GM12878 (cell line): ENCODE results near the gene OLFML2A. TPM values are rescaled to one million over a fixed set of nuclear protein-coding genes. Genes with fewer than 3 reads are reported as not detected.
A peak's percentile ranks its signal among the peaks of the same experiment; 100 is the strongest.

Source experiments
- BCL3 ChIP-seq: IDR thresholded peaks from 2 replicates; pipeline ENCODE4 v1.6.1; 2011; ENCODE audit warnings: borderline replicate concordance, low read depth, mild to moderate bottlenecking, moderate library complexity, low read length; ENCODE audit not compliant: insufficient read depth, poor library complexity, severe bottlenecking
- CHD2 ChIP-seq: IDR thresholded peaks from 2 replicates; pipeline ENCODE4 v1.6.1; 2011; ENCODE audit warnings: low read depth, low read length, improper control_type of control experiment, borderline replicate concordance
- IKZF1 ChIP-seq: fragments of 450-650 bp; conservative IDR thresholded peaks from 2 replicates; pipeline ENCODE4 v1.6.1; 2017; ENCODE audit warnings: antibody characterized with exemption, mild to moderate bottlenecking
- IKZF2 ChIP-seq, 2 experiments: fragments of 450-650 bp; IDR thresholded peaks; 2 replicates each; pipeline ENCODE4 v1.6.1; 2017; ENCODE audit warnings: mild to moderate bottlenecking in 2 of 2, moderate library complexity in 2 of 2
- IRF5 ChIP-seq: fragments of 450-650 bp; IDR thresholded peaks from 2 replicates; pipeline ENCODE4 v1.6.1; 2017; ENCODE audit warnings: borderline replicate concordance
- KLF5 ChIP-seq: fragments of 450-650 bp; IDR thresholded peaks from 2 replicates; pipeline ENCODE4 v1.6.1; 2014; ENCODE audit warnings: mild to moderate bottlenecking; ENCODE audit not compliant: partially characterized antibody
- MLLT1 ChIP-seq: fragments of 450-650 bp; IDR thresholded peaks from 2 replicates; pipeline ENCODE4 v1.6.1; 2016; ENCODE audit warnings: mild to moderate bottlenecking
- NFYA ChIP-seq: IDR thresholded peaks from 2 replicates; pipeline ENCODE4 v1.6.1; 2011; ENCODE audit warnings: low read depth, mild to moderate bottlenecking, low read length, improper control_type of control experiment, borderline replicate concordance
- PAX8 ChIP-seq: fragments of 450-650 bp; IDR thresholded peaks from 2 replicates; pipeline ENCODE4 v1.6.1; 2017; ENCODE audit warnings: mild to moderate bottlenecking, moderate library complexity
- POLR2A ChIP-seq: IDR thresholded peaks from 2 replicates; pipeline ENCODE4 v1.6.1; 2011; ENCODE audit warnings: low read depth, mild to moderate bottlenecking, low read length
- POLR2AphosphoS5 ChIP-seq: IDR thresholded peaks from 2 replicates; pipeline ENCODE4 v1.6.1; 2011; ENCODE audit warnings: mild to moderate bottlenecking, low read length, inconsistent platforms
- RB1 ChIP-seq: fragments of 450-650 bp; formaldehyde crosslinking; IDR thresholded peaks from 2 replicates; pipeline ENCODE4 v1.6.1; 2017; ENCODE audit warnings: mild to moderate bottlenecking, borderline replicate concordance
- SIN3A ChIP-seq: IDR thresholded peaks from 2 replicates; pipeline ENCODE4 v1.6.1; 2012; ENCODE audit warnings: low read depth, low read length, improper control_type of control experiment
- SMAD1 ChIP-seq: fragments of 450-650 bp; IDR thresholded peaks from 2 replicates; pipeline ENCODE4 v1.6.1; 2018; ENCODE audit warnings: mild to moderate bottlenecking, low read depth; ENCODE audit not compliant: partially characterized antibody
- SMARCA5 ChIP-seq: fragments of 450-650 bp; IDR thresholded peaks from 2 replicates; pipeline ENCODE4 v1.6.1; 2017; ENCODE audit warnings: mild to moderate bottlenecking
- STAT1 ChIP-seq: fragments of 450-650 bp; conservative IDR thresholded peaks from 2 replicates; pipeline ENCODE4 v1.6.1; 2014; ENCODE audit warnings: antibody characterized with exemption, mild to moderate bottlenecking
- TARDBP ChIP-seq: IDR thresholded peaks from 2 replicates; pipeline ENCODE4 v1.6.1; 2016; ENCODE audit warnings: borderline replicate concordance
- WRNIP1 ChIP-seq: IDR thresholded peaks from 2 replicates; pipeline ENCODE4 v1.6.1; 2011; ENCODE audit warnings: low read depth, low read length, improper control_type of control experiment, borderline replicate concordance
- ZNF24 ChIP-seq: fragments of 450-650 bp; IDR thresholded peaks from 2 replicates; pipeline ENCODE4 v1.6.1; 2017; ENCODE audit warnings: antibody characterized with exemption, mild to moderate bottlenecking
- ZNF687 ChIP-seq: fragments of 450-650 bp; IDR thresholded peaks from 2 replicates; pipeline ENCODE4 v1.6.1; 2017; ENCODE audit warnings: mild to moderate bottlenecking, moderate library complexity
- polyA plus RNA-seq, 11 experiments: library from polyadenylated mRNA; depleted of rRNA in 4 of 11; unstranded in 6 of 11; stranded (reverse) in 5 of 11; fragments of >200 nt; fragmentation: Nextera tagmentation in 4 of 11; fragmentation: Illumina TruSeq in 1 of 11; extraction: Ambion mirVana in 4 of 11; extraction: Trizol in 1 of 11; gene quantifications; 1 replicate in 1 of 11; 2 replicates in 10 of 11; pipeline versions ENCODE4 v1.2.1 to v1.2.3, GENCODE V29; 2011 to 2016; ENCODE audit warnings: inconsistent platforms in 2 of 11, missing spikeins in 2 of 11, low read depth in 1 of 11
- total RNA-seq, 4 experiments: library from RNA; depleted of rRNA in 3 of 4; stranded (reverse); fragments of >200 nt in 3 of 4; fragmentation: Illumina TruSeq in 1 of 4; extraction: Trizol in 1 of 4; gene quantifications; 2 replicates each; pipeline versions ENCODE4 v1.2.1 to v1.2.3, GENCODE V29; 2013 to 2021

Gene OLFML2A
- total and polyA plus RNA-seq, 10 of the 15 experiments (the other 5 are each of a cell fraction or from before 2014, with no cell fraction given), result 0.02 to 0.13 (median 0.10) TPM; not detected in 4

- TF ChIP-seq TARDBP, result peak; percentile 25; the same call in 1 of the 2 replicates
- TF ChIP-seq MLLT1, result peak; percentile 29; the same call in 1 of the 2 replicates
- TF ChIP-seq CHD2, result peak; percentile 67; the same call in 1 of the 2 replicates
- peak; percentile 86; the same call in 1 of the 2 replicates for TF ChIP-seq STAT1
- peak; percentile 71 for TF ChIP-seq IKZF1
- peak; percentile 36; the same call in 1 of the 2 replicates for TF ChIP-seq SMARCA5
- TF ChIP-seq PAX8, result no peak
- peak; percentile 95 for TF ChIP-seq RB1
- TF ChIP-seq POLR2A, result peak; percentile 99
- peak; percentile 98 for TF ChIP-seq POLR2AphosphoS5
- TF ChIP-seq ZNF687, result peak; percentile 46
- peak; percentile 98 for TF ChIP-seq KLF5
- TF ChIP-seq SMAD1, result no peak
- TF ChIP-seq IRF5, result no peak
- TF ChIP-seq ZNF24, result peak; percentile 95
- TF ChIP-seq WRNIP1, result no peak
- TF ChIP-seq SIN3A, result peak; percentile 78; the same call in 1 of the 2 replicates
- TF ChIP-seq NFYA, result no peak
- peak; percentile 31 for TF ChIP-seq BCL3
- TF ChIP-seq IKZF2 (IDR thresholded peaks at IDR 0.05), result 0 out of 4 replicates have a peak, but pooled peaks of 1 of the 2 experiments have one; percentile 27
Measured at GRCh38 chr9:124861342-124862229, 84.7 kb downstream of the OLFML2A start, which contains the start of the genes ARPC5L and RPL35 (continued).
